Adrenal gland (tissue), 5 donors: ENCODE data around the gene LTC4S.

Experiments used
- CTCF ChIP-seq, 6 experiments: fragments of 450-650 bp in 4 of 6; fragments of 200-600 bp in 2 of 6; sonication (generic) in 1 of 6; IDR thresholded peaks; 1 replicate in 5 of 6; 2 replicates in 1 of 6; pipeline versions ENCODE4 v1.5.1 to v1.8.0; 2016 to 2021; ENCODE audit warnings: antibody characterized with exemption in 6 of 6, mild to moderate bottlenecking in 2 of 6, moderate library complexity in 1 of 6
- POLR2A ChIP-seq, 2 donors: fragments of 450-650 bp; IDR thresholded peaks; one replicate each; pipeline ENCODE4 v1.6.1; 2017; ENCODE audit warnings: antibody characterized with exemption in 2 of 2, mild to moderate bottlenecking in 2 of 2, moderate library complexity in 1 of 2
- donor health status: DM: no; HTN: no; CAD: no.

- no peak for TF ChIP-seq CTCF (IDR thresholded peaks at IDR 0.05)
- TF ChIP-seq POLR2A (IDR thresholded peaks at IDR 0.05), result no peak
Observed at GRCh38 chr5:179783128-179783527, 10.7 kb upstream of the LTC4S start.
